ENCODE measurements around the gene EDIL3. TPM values are rescaled to one million over a fixed set of nuclear protein-coding genes. Genes with fewer than 3 reads are reported as not detected.

The EDIL3 gene
- total RNA-seq, 6 donors from 2014 or later: 14.7 to 40.1 (median 17.7) TPM

GRCh38 chr5:84249918-84250630 lies 134.6 kb downstream of the EDIL3 start:
- Histone ChIP-seq H3K4me1 (no peaks in the 10 kb centered on the region), H3K9me3 (no peaks in the 10 kb centered on the region), H3K4me3 (no peak overlapping the region), H3K27me3 (no peaks in the 10 kb centered on the region), H3K27ac (no peak overlapping the region), H3K36me3 (no peaks in the 10 kb centered on the region)
- TF ChIP-seq, protein P1, sequence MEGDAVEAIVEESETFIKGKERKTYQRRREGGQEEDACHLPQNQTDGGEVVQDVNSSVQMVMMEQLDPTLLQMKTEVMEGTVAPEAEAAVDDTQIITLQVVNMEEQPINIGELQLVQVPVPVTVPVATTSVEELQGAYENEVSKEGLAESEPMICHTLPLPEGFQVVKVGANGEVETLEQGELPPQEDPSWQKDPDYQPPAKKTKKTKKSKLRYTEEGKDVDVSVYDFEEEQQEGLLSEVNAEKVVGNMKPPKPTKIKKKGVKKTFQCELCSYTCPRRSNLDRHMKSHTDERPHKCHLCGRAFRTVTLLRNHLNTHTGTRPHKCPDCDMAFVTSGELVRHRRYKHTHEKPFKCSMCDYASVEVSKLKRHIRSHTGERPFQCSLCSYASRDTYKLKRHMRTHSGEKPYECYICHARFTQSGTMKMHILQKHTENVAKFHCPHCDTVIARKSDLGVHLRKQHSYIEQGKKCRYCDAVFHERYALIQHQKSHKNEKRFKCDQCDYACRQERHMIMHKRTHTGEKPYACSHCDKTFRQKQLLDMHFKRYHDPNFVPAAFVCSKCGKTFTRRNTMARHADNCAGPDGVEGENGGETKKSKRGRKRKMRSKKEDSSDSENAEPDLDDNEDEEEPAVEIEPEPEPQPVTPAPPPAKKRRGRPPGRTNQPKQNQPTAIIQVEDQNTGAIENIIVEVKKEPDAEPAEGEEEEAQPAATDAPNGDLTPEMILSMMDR (IDR thresholded peaks at IDR 0.05): no peak
- TF ChIP-seq EP300 (IDR thresholded peaks at IDR 0.05): no peak
- TF ChIP-seq POLR2AphosphoS5 (IDR thresholded peaks at IDR 0.05): no peak
- no peak for TF ChIP-seq POLR2A (IDR thresholded peaks at IDR 0.05)
- WGBS, 2 donors: 76 to 85% methylated on average over 4 of the region's 4 CpGs
- no peak for DNase-seq
- ATAC-seq (ENCODE audit: low FRiP score in 2 of 2): no peak

DNA sequence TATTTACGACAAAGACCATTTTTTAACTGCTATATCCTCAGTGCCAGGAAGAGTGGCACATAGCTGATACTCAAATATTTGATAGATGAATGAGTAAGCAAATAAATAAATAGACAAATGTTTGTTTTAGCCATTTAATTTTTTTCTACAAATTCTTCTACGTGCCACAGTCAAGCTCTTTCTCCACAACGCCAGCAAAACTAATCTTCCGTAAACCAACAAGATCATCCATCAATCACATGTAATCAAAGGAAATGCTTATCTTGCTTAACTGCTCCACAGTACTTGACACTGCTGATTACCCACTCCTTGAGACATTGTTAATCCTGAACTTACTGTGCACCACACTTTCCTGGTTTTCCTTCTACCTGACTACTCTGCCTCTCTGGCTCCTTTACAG lies 136.7 kb downstream of the EDIL3 start:
- ATAC-seq (ENCODE audit: low FRiP score in 2 of 2) (no peak), DNase-seq (no peak)
- Histone ChIP-seq H3K4me1 (no peaks in the 10 kb centered on the region), H3K27me3 (no peaks in the 10 kb centered on the region), H3K4me3 (no peak overlapping the region), H3K36me3 (no peaks in the 10 kb centered on the region), H3K27ac (no peak overlapping the region), H3K9me3 (no peaks in the 10 kb centered on the region)
- TF ChIP-seq POLR2AphosphoS5 (IDR thresholded peaks at IDR 0.05): no peak
- TF ChIP-seq POLR2A (IDR thresholded peaks at IDR 0.05): no peak
- TF ChIP-seq, protein P1 (IDR thresholded peaks at IDR 0.05): no peak
- no peak for TF ChIP-seq EP300 (IDR thresholded peaks at IDR 0.05)
- WGBS, 2 donors: 38 to 39% methylated on average over 4 of the region's 4 CpGs

DNA sequence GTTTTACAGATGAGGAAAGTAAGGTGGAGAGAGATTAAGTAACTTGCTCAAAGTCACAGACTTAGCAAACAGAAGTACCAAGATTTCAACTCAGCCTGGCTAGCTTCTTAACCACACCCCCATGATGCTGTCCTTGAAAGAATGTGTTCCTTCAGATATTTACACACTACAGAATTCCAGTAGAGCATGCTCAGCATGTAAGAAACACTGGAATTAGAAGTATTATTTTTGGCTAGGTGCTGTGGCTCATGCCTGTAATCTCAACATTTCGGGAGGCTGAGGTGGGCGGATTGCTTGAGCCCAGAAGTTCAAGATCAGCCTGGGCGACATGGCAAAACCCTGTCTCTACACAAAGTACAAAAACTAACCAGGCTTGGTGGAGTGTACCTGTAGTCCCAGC lies 142.4 kb downstream of the EDIL3 start:
- WGBS, 2 donors: 65 to 72% methylated on average over 3 of the region's 3 CpGs
- ATAC-seq (ENCODE audit: low FRiP score in 2 of 2): peak in 1 of 2 donors; percentile 59

DNA sequence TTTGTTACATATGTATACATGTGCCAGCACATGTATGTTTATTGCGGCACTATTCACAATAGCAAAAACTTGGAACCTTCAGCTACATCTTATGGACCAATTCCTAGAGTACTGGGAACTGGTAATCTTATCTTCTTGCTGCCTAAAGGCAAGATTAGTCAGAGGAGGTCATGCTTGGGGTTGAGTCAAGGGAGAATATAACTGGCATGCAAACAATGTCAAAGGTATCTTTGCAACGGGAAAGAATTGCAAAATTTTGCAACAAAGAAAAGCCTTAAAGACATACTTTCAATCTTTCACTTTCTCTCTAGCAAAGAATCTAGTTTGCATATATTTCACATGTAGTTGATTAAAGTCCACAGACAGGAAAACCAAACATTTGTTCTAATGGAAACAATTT lies 145.2 kb downstream of the EDIL3 start:
- WGBS, 2 donors: 66 to 74% methylated on average over 2 of the region's 2 CpGs

More for the DNA sequence above, 142.4 kb downstream of the EDIL3 start:
- no peak overlapping the region for H3K27ac ChIP-seq
- no peaks in the 10 kb centered on the region for H3K9me3 ChIP-seq
- no peaks in the 10 kb centered on the region for H3K4me1 ChIP-seq
- DNase-seq: no peak
- no peak overlapping the region for H3K4me3 ChIP-seq
- no peaks in the 10 kb centered on the region for H3K27me3 ChIP-seq
- H3K36me3 ChIP-seq: no peaks in the 10 kb centered on the region
- TF ChIP-seq POLR2A (IDR thresholded peaks at IDR 0.05) (no peak), POLR2AphosphoS5 (IDR thresholded peaks at IDR 0.05) (no peak), EP300 (IDR thresholded peaks at IDR 0.05) (no peak)
- TF ChIP-seq, protein P1 (IDR thresholded peaks at IDR 0.05): no peak

More for the DNA sequence above, 145.2 kb downstream of the EDIL3 start:
- DNase-seq (no peak), ATAC-seq (ENCODE audit: low FRiP score in 2 of 2) (no peak)
- no peaks in the 10 kb centered on the region for H3K36me3 ChIP-seq
- no peaks in the 10 kb centered on the region for H3K4me1 ChIP-seq
- no peaks in the 10 kb centered on the region for H3K27me3 ChIP-seq
- no peak overlapping the region for H3K27ac ChIP-seq
- TF ChIP-seq, protein P1 (IDR thresholded peaks at IDR 0.05): no peak
- TF ChIP-seq EP300 (IDR thresholded peaks at IDR 0.05): no peak
- TF ChIP-seq POLR2A (IDR thresholded peaks at IDR 0.05): no peak
- no peak for TF ChIP-seq POLR2AphosphoS5 (IDR thresholded peaks at IDR 0.05)
- no peak overlapping the region for H3K4me3 ChIP-seq
- H3K9me3 ChIP-seq: no peaks in the 10 kb centered on the region

Measured in upper lobe of left lung (tissue), 6 donors.